SIG-M5 treated with dmso at 0.1 percent for 504 hours (cell line): ENCODE measurements around the gene TRIM59.
"Not testable (repeated sequence)": the region's sequence is repeated elsewhere in the genome, so short reads cannot be mapped to it uniquely, and the experiment has no call there.

ENCODE experiments used
- DNase-seq: peaks from one replicate; lab custom pipeline; 2025; ENCODE audit not compliant: unreplicated experiment; lab: John Stamatoyannopoulos, UW

The TRIM59 gene

GRCh38 chr3:160458151-160458550 lies 8.6 kb upstream of the TRIM59 start:
- no peak for DNase-seq

GRCh38 chr3:160455846-160456245 lies 6.3 kb upstream of the TRIM59 start:
- DNase-seq: no peak

GRCh38 chr3:160454995-160455394 lies 5.4 kb upstream of the TRIM59 start:
- DNase-seq: no peak

- not testable (repeated sequence) for DNase-seq
These were observed 2.7 kb upstream of the TRIM59 start for GRCh38 chr3:160452251-160452650.

GRCh38 chr3:160451602-160452001 lies 2.0 kb upstream of the TRIM59 start:
- DNase-seq: no peak

GRCh38 chr3:160450846-160451245 lies 1.3 kb upstream of the TRIM59 start:
- no peak for DNase-seq

GRCh38 chr3:160448845-160449635 lies 546 bp downstream of the TRIM59 start:
- DNase-seq: peak; percentile 72

GRCh38 chr3:160447544-160447943 lies 2.0 kb downstream of the TRIM59 start:
- no peak for DNase-seq

GRCh38 chr3:160446522-160447056 lies 3.0 kb downstream of the TRIM59 start:
- no peak for DNase-seq

- DNase-seq: no peak
These were observed 3.7 kb downstream of the TRIM59 start for GRCh38 chr3:160445854-160446253.

- DNase-seq: peak; percentile 20
These were observed 5.2 kb downstream of the TRIM59 start for GRCh38 chr3:160444411-160444810.

- no peak for DNase-seq
These were observed 8.9 kb downstream of the TRIM59 start for GRCh38 chr3:160440687-160441086.

GRCh38 chr3:160437083-160437455 lies 12.5 kb downstream of the TRIM59 start:
- DNase-seq: no peak

- DNase-seq: no peak
These were observed 13.8 kb downstream of the TRIM59 start for GRCh38 chr3:160435747-160436146.

- no peak for DNase-seq
These were observed 14.5 kb downstream of the TRIM59 start for GRCh38 chr3:160435095-160435494.

GRCh38 chr3:160434071-160434470 lies 15.5 kb downstream of the TRIM59 start:
- no peak for DNase-seq

GRCh38 chr3:160427832-160428424 lies 21.7 kb downstream of the TRIM59 start:
- DNase-seq: no peak

- no peak for DNase-seq
These were observed 32.3 kb downstream of the TRIM59 start for GRCh38 chr3:160417311-160417710.

GRCh38 chr3:160413613-160414248 lies 35.9 kb downstream of the TRIM59 start:
- peak; percentile 87 for DNase-seq

- DNase-seq: no peak
These were observed 37.1 kb downstream of the TRIM59 start for GRCh38 chr3:160412477-160412876.

- DNase-seq: no peak
These were observed 39.6 kb downstream of the TRIM59 start for GRCh38 chr3:160409812-160410610.
